HG03159 (cell line): ENCODE data around the gene ANKMY1.
"Not testable (repeated sequence)": the region's sequence is repeated elsewhere in the genome, so short reads cannot be mapped to it uniquely, and the experiment has no call there.

Source experiments
- ATAC-seq: cut with Tn5 transposase; IDR thresholded peaks from one replicate; pipeline ENCODE4 v1.9.1; 2021; ENCODE audit warnings: mild to moderate bottlenecking, moderate library complexity; ENCODE audit not compliant: unreplicated experiment

Gene ANKMY1

DNA sequence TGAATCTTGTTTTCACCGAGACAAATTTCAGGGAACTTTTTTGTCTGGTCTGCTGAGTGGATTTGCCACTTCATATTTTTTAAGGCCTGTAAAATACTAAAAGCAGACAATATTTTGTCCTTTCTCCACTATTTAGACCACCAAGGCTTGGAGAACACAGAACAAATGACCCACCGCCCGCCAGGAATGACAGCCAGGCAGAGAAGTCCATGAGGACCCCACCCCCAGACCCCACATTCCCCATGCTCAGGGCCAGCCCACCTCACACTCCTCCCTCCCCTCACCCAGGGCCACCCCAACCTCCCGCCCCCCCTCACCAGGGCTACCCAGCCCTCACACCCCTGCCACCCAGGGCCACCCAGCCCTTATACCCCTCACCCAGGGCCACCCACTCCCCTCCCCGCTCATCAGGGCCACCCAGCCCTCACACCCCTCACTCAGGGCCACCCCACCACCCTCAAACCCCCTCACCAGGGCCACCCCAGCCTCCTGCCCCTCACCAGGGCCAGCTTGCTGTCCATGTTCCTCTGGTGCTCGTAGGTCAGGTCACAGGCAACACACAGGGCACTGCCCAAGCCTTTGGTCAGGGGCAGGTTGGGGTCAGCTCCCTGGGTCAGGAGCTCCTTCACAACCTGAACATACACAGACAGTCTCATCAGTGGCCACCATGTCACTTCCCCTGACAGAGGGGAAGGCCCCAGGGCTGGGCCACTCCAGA lies 50.6 kb downstream of the ANKMY1 start:
- no peak for ATAC-seq

DNA sequence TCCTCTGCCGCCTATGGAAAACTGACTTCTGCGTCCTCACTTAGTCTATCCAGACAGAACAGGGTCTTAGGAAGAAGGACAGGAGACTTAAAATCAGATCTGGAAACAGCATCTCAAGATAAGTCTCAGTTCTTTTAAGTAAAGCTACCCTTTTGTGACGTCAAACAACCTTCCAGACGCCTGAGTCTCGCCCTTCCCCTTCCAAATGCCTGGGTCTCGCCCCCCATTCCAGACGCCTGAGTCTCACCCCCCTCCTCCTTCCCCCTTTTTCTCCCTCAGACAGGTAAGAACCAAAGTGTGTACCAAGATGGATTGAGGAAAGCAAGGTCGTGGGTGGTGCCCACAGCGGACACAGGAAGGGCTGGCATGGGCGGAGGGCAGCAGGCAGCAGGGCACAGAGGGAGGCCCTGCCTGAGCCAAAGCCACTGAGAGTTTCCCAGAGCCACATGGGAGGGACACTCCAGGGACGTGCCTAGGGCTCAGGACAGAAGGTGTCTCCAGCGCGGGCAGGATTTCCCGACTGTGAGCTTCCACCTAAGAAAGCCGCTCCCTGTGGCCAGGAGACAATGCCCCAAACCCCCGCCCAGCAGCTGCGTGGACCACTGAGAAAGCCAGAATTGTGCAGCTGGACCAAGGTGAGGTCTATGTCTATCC lies 51.3 kb downstream of the ANKMY1 start:
- no peak for ATAC-seq

DNA sequence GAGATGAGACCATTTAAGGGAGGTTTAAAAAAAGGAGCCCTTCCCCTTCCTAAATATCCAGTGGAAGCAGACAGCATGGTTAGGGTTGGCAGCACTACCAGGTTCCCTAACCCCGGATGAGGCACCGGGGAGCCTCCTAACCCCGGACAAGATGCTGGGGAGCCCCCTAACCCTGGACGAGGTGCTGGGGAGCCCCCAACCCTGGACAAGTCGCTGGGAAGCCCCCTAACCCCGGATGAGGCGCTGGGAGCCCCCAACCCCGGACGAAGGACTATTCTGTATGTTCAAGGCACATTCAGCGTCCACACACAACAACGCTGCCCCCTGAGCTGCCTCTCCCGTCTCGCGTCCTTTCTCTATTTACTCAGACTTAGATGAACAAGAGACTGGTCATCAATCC lies 51.9 kb downstream of the ANKMY1 start:
- no peak for ATAC-seq

DNA sequence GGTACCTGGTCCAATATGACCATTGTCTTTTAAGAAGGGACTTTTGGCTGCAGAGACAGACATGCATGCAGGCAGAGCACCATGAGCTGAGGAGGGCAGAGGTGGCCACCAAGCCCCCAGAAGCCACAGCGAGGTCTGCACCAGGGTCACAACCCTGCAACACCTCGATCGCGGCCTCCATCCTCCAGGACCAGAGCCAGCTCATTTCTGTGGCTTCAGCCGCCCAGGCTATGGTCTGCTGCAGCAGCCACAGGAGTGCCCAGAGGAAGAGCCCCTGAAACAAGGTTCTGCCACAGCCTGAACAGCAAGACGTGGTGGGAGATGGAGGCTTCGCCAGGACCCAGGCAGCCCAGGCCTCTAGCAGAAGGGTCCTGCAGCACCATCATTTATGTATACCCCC lies 53.9 kb downstream of the ANKMY1 start:
- no peak for ATAC-seq

DNA sequence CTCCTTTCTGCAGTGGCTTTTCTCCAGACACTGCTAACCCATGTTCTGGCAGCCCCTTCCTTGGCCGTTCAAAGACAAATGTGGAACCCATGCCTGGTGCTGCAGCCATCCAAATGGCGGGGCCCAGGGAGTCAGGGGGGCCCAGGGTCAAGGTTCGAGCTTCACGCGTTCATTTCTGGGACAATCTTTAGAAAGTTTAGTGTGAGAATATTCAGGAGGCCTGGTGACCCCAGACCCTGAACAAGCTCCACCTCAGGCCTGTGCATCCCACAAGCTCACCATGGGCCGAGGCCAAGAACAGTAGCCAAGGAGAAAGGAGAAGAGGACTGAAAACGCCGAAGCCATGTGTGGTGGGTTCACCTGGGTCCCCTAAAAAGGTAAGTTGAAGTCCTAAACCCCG lies 54.4 kb downstream of the ANKMY1 start:
- ATAC-seq: no peak

- no peak for ATAC-seq
Measured at GRCh38 chr2:240502430-240503121, 55.2 kb downstream of the ANKMY1 start.

DNA sequence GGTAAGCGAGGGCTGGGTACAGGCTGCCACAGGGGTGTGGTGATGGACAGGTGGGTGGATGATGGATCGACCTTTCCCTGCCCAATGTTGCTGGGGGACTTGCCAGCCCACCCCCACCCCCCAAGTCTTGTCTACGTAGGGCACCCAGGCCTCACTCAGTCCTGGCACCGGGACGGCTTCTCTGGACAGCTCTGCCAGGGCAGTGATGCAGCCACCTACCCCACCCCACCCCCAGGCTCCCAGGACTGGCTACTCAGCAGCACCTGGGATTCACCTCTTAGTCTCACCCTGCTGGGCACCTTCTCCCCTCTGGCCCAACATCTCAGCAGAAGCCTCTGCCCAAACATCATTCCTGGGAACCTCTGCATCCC lies 55.7 kb downstream of the ANKMY1 start:
- ATAC-seq: no peak

DNA sequence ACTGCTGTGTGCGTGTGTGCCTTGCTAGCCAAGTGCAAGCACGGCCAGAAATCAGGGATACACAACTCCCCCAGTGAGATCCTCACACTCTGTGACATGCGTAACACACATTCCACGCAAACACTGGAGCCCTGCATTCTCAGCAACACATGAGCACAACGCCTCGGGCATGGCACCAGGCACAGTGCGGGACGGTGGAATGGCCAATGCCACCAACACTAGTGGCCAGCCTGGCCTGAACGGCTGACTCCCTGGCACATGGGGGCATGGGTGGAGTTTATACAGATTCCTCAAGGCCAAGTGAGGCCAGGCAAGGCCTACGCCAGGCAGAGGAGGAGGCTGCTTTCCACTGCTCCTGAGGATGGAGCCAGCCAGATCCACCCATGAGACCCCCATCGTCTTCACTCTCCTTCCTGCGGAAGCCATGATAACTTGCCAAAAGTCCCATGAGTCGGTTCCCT lies 56.2 kb downstream of the ANKMY1 start:
- ATAC-seq: no peak

DNA sequence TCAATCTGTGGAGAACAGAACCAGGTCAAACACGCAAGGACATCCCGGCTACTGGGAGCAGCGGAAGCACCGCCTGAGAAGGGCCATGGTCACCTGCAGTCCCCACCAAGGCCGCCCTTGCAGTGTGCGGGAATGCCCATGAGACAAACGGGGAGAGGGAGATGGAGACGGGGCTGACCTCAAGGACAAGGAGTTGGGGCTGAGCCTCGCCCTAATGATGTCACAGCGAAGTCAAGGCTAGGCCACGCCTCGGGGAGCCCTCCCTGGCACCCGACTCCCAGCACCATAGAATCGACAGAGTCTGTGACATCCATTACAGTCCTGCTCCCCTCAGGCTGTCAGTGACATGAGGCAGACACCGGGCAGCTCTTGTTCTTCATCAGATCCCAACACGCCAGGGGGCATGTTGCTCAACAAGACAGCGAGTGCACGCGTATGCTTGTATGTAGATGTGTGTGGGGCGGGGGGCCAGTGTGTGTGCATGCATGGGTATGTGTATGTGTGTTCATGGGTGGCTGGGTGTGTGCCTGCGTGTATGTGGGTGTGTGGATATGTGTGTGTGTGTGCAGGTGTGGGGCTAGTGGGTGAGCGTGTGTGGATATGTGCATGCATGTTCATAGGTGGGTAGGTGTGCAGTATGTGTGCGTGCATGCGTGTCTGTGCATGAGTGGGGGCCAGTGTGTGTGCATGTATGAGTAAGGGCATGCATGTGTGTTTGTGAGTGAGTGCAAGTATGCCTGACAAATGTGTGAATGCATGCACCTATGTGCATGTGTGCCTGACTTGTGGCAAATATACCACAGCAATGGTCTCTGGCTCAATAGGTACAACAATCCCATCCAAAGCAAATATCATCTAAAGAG lies 57.0 kb downstream of the ANKMY1 start:
- no peak for ATAC-seq

DNA sequence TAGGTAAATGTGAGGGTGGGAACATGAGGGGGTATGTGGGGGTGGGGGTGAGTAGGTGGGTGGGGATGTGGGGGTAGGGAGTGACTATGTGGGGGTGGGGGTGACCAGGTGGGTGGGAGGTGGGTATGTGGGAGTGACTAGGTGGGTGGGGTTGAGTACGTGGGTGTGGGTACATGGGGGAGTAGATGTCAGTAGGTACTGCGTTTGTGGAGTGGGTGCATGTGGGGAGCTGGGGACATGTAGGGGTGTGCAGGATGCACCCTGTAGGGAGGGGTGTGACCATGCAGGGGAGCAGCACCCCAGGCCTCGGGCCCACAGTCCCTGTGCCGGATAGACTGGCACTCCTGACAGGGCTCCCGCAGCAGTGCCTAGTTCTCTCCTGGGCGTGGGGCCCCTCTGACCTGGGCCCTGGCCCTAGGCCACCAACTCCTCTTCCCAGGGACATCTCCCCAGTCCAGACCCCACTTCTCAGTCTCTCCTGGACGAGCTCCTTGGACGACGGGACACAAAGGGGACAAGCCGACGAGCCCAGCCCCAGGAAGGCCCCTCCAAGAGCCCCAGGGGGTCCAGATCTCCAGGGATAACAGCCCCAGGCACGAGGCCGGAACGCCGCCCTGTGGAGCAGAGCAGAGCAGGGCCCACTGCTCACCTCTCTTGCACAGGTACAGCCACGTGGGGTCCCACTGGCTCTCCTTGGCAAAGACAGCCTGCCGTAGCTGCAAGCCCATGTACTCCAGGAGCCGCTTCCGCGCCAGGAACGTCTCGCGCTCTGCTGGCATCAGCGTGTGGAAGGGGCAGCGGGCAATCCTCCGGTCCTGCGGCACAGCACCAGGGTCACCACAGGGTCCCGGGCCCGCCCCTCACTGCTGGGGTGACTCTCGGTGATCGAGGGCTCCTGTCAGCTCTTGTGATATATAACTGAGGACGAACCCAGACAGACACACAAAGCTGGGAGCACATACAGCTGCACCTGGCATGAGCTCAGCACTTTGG lies 58.2 kb downstream of the ANKMY1 start:
- no peak for ATAC-seq

- ATAC-seq: no peak
Measured at GRCh38 chr2:240498958-240499260, 58.9 kb downstream of the ANKMY1 start.

DNA sequence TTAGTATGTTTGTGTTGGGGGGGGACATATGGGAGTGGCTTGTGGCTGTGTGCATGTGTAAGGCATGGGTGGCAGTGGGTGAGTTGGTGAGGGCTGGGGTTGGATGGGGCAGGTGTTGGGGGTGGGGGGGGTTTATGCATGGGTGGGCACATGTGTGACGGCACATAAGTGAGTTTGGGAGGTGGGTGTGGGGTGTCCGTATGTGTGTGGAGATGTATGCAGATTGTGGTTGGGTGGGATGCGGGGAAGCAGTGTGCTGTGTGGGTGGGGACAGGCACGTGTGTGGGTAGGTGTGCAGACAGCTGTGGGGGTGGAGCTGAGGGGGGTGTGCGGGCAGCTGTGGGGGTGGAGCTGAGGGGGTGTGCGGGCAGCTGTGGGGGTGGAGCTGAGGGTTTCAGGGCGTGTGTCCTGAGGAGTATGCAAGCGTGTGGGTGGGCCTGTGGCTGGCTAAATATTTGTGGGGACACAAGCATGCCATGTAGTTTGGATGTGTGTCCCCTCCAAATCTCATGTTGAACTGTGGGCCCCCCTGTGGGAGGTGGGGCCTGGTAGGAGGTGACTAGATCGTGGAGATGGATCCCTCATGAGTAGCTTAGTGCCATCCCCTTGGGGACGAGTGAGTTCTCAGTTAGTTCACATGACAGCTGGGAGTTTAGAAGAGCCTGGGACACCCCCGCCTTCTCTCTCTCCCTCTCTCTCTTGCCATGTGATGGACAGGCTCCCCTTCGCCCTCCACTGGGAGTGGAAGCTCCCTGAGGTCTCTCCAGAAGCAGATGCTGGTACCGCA lies 59.4 kb downstream of the ANKMY1 start:
- ATAC-seq: no peak

- not testable (repeated sequence) for ATAC-seq
Measured at GRCh38 chr2:240497082-240497481, 60.7 kb downstream of the ANKMY1 start.

DNA sequence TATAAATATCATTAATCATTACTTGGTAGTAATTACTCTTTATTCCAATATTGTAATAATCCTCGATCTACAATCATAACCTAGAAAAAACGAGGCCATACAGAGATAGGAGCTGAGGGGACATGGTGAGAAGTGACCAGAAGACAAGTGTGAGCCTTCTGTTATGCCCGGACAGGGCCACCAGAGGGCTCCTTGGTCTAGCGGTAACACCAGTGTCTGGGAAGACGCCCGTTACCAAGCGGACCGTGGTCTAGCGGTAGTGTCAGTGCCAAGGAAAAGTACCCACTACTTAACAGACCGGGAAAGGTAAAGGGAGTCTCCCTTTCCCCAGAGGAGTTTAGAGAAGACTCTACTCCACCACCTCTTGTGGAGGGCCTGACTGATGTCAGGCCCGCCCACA lies 62.8 kb downstream of the ANKMY1 start:
- ATAC-seq: not testable (repeated sequence)

- no peak for ATAC-seq
Measured at GRCh38 chr2:240494194-240494793, 63.5 kb downstream of the ANKMY1 start.

DNA sequence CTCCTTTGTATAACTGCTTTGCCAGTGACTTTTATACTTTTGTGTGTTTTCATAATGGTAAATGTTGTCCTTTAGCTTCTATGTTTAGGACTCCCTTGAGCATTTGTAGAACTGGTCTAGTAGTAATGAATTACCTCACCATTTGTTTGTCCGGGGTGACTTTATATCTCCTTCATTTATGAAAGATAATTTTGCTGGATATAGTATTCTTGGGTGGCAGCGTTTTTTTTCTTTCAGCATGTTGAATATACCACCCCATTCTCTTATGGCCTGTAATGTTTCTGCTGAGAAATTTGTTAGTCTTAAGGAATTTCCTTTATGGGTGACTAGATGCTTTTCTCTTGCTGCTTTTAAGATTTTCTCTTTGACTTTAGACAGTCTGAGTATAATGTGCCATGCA lies 66.3 kb downstream of the ANKMY1 start:
- ATAC-seq: no peak

DNA sequence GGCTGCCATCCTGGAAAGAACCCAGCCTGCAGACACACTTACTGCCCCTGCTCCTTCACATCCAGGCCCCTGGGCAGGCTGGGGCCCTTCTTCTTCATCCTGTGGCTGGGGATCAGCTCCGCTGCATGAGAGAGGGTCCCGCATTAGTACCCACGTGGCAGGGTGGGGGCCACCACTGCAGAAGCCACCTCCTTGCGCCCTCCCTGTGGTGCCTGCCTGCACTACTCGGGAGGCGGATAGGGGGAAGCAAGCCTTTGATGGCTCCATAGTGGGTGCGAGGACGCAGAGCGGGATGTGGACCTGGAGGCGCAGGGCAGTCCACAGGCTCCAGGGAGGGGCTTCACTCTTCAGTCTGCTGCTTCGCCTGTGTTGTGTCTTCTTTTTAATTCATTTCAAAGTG lies 75.6 kb downstream of the ANKMY1 start:
- no peak for ATAC-seq

DNA sequence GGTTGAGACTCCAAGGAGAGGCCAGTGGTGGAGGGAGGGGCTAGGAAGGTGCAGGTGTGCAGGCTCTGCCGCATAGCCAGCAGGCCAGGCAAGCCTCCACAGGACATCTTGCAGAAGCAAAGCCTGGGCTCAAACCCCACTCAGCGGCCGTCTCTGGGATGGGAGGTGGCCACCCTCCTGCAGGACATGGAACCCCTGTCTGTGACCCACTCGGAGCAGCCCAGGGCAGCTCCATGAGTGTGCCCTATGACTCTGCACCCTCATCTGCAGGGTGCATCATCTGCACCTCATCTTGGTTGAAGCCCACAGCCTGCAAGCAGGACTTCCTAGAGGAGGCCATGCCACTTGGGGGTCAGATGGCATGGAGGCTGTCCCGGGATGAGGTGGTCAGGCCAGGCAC lies 76.1 kb downstream of the ANKMY1 start:
- ATAC-seq: no peak
